Neural progenitor cell (in vitro differentiated cells): ENCODE measurements around the gene TINAGL1. TPM values are rescaled to one million over a fixed set of nuclear protein-coding genes. Genes with fewer than 3 reads are reported as not detected.

Source experiments
- DNase-seq: peaks from one replicate; pipeline ENCODE4 v3.0.0-alpha.2; 2016; ENCODE audit warnings: low spot score
- H2AFZ ChIP-seq: fragments of 200-600 bp; sonication (generic); replicated peaks from 2 replicates; pipeline ENCODE4 v1.6.1; 2016; ENCODE audit warnings: antibody characterized with exemption
- H3F3A ChIP-seq: fragments of 200-600 bp; sonication (generic); 2 replicates; pipeline ENCODE4 v1.6.1; 2016; ENCODE audit warnings: antibody characterized with exemption, low read depth
- H3K27ac ChIP-seq: fragments of 200-600 bp; sonication (generic); 2 replicates; pipeline ENCODE4 v1.5.1; 2016; ENCODE audit warnings: mild to moderate bottlenecking
- H3K27me3 ChIP-seq: fragments of 200-600 bp; sonication (generic); 2 replicates; pipeline ENCODE4 v1.6.1; 2016; ENCODE audit warnings: mild to moderate bottlenecking, moderate library complexity
- H3K36me3 ChIP-seq: fragments of 200-600 bp; sonication (generic); 2 replicates; pipeline ENCODE4 v1.5.1; 2016
- H3K4me1 ChIP-seq: fragments of 200-600 bp; sonication (generic); 2 replicates; pipeline ENCODE4 v1.6.1; 2016; ENCODE audit warnings: mixed run types
- H3K4me2 ChIP-seq: fragments of 200-600 bp; sonication (generic); 2 replicates; pipeline ENCODE4 v1.6.1; 2016
- H3K4me3 ChIP-seq: fragments of 200-600 bp; sonication (generic); 2 replicates; pipeline ENCODE4 v1.5.1; 2016
- H3K79me2 ChIP-seq: fragments of 200-600 bp; sonication (generic); 2 replicates; pipeline ENCODE4 v1.6.1; 2016; ENCODE audit warnings: low read depth
- H3K9ac ChIP-seq: fragments of 200-600 bp; sonication (generic); 2 replicates; pipeline ENCODE4 v1.6.1; 2016
- H3K9me3 ChIP-seq: fragments of 200-600 bp; sonication (generic); 2 replicates; pipeline ENCODE4 v1.5.1; 2016; ENCODE audit warnings: low read depth
- H4K20me1 ChIP-seq: fragments of 200-600 bp; sonication (generic); 2 replicates; pipeline ENCODE4 v1.6.1; 2016; ENCODE audit warnings: low read depth
- H3K27ac Mint-ChIP-seq: 3 replicates; pipeline ENCODE4 v1.8.0; 2021; ENCODE audit warnings: mixed read lengths
- H3K27me3 Mint-ChIP-seq: 2 replicates; pipeline ENCODE4 v1.8.0; 2022; ENCODE audit warnings: low read depth, mild to moderate bottlenecking, inconsistent platforms, moderate library complexity, mixed read lengths; ENCODE audit not compliant: insufficient read depth
- H3K36me3 Mint-ChIP-seq: 3 replicates; pipeline ENCODE4 v1.8.0; 2021; ENCODE audit warnings: mixed read lengths
- H3K4me1 Mint-ChIP-seq: 3 replicates; pipeline ENCODE4 v1.8.0; 2021; ENCODE audit warnings: mixed read lengths
- H3K4me3 Mint-ChIP-seq: 3 replicates; pipeline ENCODE4 v1.8.0; 2021; ENCODE audit warnings: mild to moderate bottlenecking, moderate library complexity, mixed read lengths
- H3K9me3 Mint-ChIP-seq: 3 replicates; pipeline ENCODE4 v1.8.0; 2020; ENCODE audit warnings: mixed read lengths
- EZH2 ChIP-seq: fragments of 200-600 bp; sonication (generic); IDR thresholded peaks from 2 replicates; pipeline ENCODE4 v1.6.1; 2017; ENCODE audit warnings: antibody characterized with exemption, mild to moderate bottlenecking, moderate library complexity
- EZH2phosphoT487 ChIP-seq: fragments of 200-600 bp; sonication (generic); IDR thresholded peaks from 2 replicates; pipeline ENCODE4 v1.6.1; 2017; ENCODE audit warnings: antibody characterized with exemption
- total RNA-seq: library from RNA; depleted of rRNA; stranded (reverse); fragments of >200 nt; gene quantifications from 2 replicates; pipeline ENCODE4 v1.2.3, GENCODE V29; 2015; ENCODE audit warnings: low replicate concordance
- TF ChIP-seq, protein P1 (sequence below): fragments of 200-600 bp; sonication (generic); IDR thresholded peaks from 2 replicates; pipeline ENCODE4 v1.5.1; 2017; ENCODE audit warnings: antibody characterized with exemption, mild to moderate bottlenecking

The TINAGL1 gene
- total RNA-seq, 1 donor from 2014 or later = not detected

DNA sequence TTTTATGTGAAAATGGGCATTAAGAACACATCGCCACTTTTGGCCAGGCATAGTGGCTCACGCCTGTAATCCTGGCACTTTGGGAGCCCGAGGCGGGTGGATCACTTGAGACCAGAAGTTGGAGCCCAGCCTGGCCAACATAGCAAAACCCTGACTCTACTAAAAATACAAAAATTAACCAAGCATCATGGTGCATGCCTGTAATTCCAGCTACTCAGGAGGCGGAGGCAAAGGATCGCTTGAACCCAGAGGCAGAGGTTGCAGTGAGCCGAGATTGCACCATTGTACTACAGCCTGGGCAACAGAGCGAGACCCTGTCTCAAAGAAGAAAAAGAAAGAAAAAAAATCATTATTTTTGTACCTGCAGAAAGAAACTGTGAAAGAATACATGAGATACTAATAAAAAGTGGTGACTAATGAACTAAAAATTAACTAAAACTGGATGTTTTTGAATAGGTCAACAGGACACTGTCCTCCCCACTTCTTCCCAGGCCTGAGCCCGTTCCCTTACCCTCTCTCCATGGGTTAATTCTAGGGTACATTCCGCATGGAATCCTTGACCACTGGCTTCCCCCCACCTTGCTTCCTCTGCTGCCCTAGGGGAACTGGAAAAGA lies 8.3 kb upstream of the TINAGL1 start:
- H3K4me2 ChIP-seq = no peak overlapping the region
- Mint-ChIP-seq H3K4me3 (no peak overlapping the region), H3K27me3 (peaks cover 8% of the 10 kb centered on the region), H3K9me3 (no peaks in the 10 kb centered on the region), H3K4me1 (peaks cover 17% of the 10 kb centered on the region), H3K27ac (no peak overlapping the region), H3K36me3 (no peaks in the 10 kb centered on the region)
- no peaks in the 10 kb centered on the region for H3K36me3 ChIP-seq
- no peaks in the 10 kb centered on the region for H3K27me3 ChIP-seq
- H4K20me1 ChIP-seq = no peaks in the 10 kb centered on the region
- H3K4me3 ChIP-seq = no peak overlapping the region
- no peak for TF ChIP-seq EZH2
- TF ChIP-seq EZH2phosphoT487 = no peak
- TF ChIP-seq, protein P1, sequence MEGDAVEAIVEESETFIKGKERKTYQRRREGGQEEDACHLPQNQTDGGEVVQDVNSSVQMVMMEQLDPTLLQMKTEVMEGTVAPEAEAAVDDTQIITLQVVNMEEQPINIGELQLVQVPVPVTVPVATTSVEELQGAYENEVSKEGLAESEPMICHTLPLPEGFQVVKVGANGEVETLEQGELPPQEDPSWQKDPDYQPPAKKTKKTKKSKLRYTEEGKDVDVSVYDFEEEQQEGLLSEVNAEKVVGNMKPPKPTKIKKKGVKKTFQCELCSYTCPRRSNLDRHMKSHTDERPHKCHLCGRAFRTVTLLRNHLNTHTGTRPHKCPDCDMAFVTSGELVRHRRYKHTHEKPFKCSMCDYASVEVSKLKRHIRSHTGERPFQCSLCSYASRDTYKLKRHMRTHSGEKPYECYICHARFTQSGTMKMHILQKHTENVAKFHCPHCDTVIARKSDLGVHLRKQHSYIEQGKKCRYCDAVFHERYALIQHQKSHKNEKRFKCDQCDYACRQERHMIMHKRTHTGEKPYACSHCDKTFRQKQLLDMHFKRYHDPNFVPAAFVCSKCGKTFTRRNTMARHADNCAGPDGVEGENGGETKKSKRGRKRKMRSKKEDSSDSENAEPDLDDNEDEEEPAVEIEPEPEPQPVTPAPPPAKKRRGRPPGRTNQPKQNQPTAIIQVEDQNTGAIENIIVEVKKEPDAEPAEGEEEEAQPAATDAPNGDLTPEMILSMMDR = no peak
- no peaks in the 10 kb centered on the region for H3K9me3 ChIP-seq
- no peak overlapping the region for H3K27ac ChIP-seq
- peaks cover 4% of the 10 kb centered on the region for H3K4me1 ChIP-seq
- no peak overlapping the region for H3K9ac ChIP-seq
- H3K79me2 ChIP-seq = no peaks in the 10 kb centered on the region
- H3F3A ChIP-seq = no peaks in the 10 kb centered on the region
- no peak overlapping the region for H2AFZ ChIP-seq
- DNase-seq = no peak

DNA sequence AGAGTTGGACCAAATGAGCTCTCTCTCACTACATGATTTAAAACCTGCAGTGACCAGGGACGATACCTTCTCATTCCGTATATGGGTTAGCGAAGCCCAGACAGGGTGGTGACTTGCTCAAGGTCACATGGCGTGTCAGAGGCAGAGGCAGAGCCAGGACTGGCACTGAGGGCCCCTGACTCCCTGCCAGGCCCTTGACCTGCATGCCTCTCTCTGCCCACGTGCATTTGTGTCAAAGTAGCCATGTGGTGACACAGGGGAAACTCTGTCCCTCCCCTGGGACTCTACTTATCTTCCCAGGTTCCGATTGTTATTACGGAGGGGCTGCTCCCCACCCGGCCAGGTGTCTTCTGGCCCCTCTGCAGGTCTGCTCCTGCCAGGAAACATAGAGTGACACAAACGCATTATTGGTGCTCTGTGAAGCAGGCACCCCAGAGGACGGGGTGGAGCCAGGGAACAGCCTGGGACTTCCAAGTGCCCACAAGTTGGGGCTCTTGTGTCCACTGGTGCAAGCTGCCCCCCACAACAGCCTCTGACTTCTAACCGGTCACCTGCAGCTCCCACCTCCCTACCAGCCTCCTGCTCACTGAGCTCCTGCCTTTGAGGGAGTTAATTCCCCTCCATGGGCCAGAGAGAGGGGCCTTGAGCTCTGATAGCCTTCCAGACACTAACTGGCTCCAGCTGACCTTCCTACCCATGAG lies 7.3 kb upstream of the TINAGL1 start:
- H3K27ac ChIP-seq = no peak overlapping the region
- H3K4me1 ChIP-seq = peaks cover 4% of the 10 kb centered on the region
- no peak for DNase-seq
- H3K79me2 ChIP-seq = no peaks in the 10 kb centered on the region
- H3K27me3 ChIP-seq = no peaks in the 10 kb centered on the region
- H3K4me3 Mint-ChIP-seq = no peak overlapping the region
- no peaks in the 10 kb centered on the region for H3K36me3 ChIP-seq
- peaks cover 8% of the 10 kb centered on the region for H3K27me3 Mint-ChIP-seq
- no peaks in the 10 kb centered on the region for H3K36me3 Mint-ChIP-seq
- H3K27ac Mint-ChIP-seq = peak overlapping the region; percentile 72
- H3K4me1 Mint-ChIP-seq = peaks cover 16% of the 10 kb centered on the region
- no peak overlapping the region for H3K4me2 ChIP-seq
- no peaks in the 10 kb centered on the region for H3F3A ChIP-seq
- no peaks in the 10 kb centered on the region for H3K9me3 ChIP-seq
- no peak overlapping the region for H2AFZ ChIP-seq
- H3K4me3 ChIP-seq = no peak overlapping the region
- TF ChIP-seq EZH2 = no peak
- TF ChIP-seq EZH2phosphoT487 = no peak
- TF ChIP-seq, protein P1 = no peak
- no peaks in the 10 kb centered on the region for H3K9me3 Mint-ChIP-seq
- H3K9ac ChIP-seq = no peak overlapping the region
- no peaks in the 10 kb centered on the region for H4K20me1 ChIP-seq

DNA sequence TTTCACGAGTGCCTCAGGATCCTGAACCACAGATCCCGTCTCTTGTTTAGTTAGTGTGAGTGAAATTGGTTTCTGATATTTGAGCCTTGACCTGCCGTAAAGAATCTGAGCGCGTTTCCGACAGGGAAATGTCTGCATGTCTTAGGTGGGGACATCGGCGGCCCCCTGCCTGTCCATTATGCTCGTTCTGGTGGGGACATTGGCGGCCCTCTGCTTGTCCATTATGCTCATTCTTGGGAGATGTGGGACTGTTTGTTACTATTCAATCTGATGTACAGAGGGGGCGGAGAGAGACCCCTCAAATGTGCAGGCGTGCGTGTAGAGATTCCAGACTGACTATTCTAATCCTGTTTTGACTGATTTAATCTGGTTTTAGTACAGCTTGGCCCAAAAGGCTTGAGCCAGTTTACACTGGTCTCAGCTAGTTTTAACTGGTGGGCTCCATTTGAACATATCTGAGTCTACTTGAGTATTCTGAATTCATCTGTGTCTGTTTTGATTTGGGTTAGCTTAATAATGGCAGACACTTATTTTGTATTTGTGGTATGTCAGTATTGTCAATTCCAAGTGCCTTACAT lies 6.6 kb upstream of the TINAGL1 start:
- H3K9ac ChIP-seq = no peak overlapping the region
- H3K4me2 ChIP-seq = no peak overlapping the region
- H3K27ac Mint-ChIP-seq = peak overlapping the region; percentile 72
- H3K36me3 Mint-ChIP-seq = no peaks in the 10 kb centered on the region
- TF ChIP-seq EZH2phosphoT487 (no peak), EZH2 (no peak)
- TF ChIP-seq, protein P1 = no peak
- no peaks in the 10 kb centered on the region for H3K9me3 ChIP-seq
- peaks cover 4% of the 10 kb centered on the region for H3K4me1 ChIP-seq
- no peaks in the 10 kb centered on the region for H3K27me3 ChIP-seq
- no peaks in the 10 kb centered on the region for H3F3A ChIP-seq
- DNase-seq = no peak
- no peak overlapping the region for H3K27ac ChIP-seq
- no peaks in the 10 kb centered on the region for H3K36me3 ChIP-seq
- H4K20me1 ChIP-seq = no peaks in the 10 kb centered on the region
- no peak overlapping the region for H2AFZ ChIP-seq
- no peaks in the 10 kb centered on the region for H3K79me2 ChIP-seq
- H3K9me3 Mint-ChIP-seq = no peaks in the 10 kb centered on the region
- peaks cover 12% of the 10 kb centered on the region for H3K4me1 Mint-ChIP-seq
- H3K27me3 Mint-ChIP-seq = peaks cover 8% of the 10 kb centered on the region
- no peak overlapping the region for H3K4me3 ChIP-seq
- no peak overlapping the region for H3K4me3 Mint-ChIP-seq
